Fibroblast of skin of scalp (primary cell): ENCODE measurements around the gene CCDC157.

Source experiments
- DNase-seq: peaks from one replicate; pipeline ENCODE4 v3.0.0-alpha.2; 2013

The CCDC157 gene

DNA sequence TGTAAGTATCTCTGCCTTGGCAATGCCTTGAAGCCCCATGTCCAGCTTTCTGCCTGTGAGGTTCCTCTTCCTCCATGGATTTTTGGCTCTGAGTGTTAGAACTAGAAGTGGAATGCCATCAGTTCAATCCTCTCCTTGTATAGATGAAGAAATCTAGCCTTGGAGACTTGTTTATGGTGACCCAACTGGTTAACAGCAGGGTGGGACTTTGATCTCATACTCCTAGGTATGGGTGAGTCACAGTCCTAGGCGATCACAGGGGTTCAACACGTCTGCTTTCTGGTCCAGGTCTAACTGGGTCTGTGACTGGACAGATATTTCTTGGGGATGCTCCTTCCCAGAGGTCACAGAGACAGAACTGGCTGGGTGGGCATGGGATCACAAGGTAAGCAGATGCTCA lies 59.6 kb downstream of the CCDC157 start:
- no peak for DNase-seq

DNA sequence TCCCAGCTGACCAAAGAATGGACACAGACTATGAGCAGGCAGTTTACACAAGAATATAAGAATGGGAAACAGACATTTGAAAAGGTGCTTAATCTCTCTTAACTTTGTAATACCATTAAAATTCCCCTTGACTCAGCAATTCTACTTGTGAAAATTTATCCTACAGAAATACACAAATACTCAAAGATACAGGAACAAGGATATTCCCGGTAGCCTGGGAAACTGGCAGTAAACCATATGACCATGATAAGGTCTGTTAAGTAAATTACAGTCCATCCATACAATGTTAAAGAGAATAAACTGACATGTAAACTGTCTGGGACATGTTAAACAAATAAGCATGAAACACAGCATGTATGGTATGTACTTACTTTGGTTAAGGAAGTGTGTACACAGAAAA lies 60.0 kb downstream of the CCDC157 start:
- DNase-seq: no peak

DNA sequence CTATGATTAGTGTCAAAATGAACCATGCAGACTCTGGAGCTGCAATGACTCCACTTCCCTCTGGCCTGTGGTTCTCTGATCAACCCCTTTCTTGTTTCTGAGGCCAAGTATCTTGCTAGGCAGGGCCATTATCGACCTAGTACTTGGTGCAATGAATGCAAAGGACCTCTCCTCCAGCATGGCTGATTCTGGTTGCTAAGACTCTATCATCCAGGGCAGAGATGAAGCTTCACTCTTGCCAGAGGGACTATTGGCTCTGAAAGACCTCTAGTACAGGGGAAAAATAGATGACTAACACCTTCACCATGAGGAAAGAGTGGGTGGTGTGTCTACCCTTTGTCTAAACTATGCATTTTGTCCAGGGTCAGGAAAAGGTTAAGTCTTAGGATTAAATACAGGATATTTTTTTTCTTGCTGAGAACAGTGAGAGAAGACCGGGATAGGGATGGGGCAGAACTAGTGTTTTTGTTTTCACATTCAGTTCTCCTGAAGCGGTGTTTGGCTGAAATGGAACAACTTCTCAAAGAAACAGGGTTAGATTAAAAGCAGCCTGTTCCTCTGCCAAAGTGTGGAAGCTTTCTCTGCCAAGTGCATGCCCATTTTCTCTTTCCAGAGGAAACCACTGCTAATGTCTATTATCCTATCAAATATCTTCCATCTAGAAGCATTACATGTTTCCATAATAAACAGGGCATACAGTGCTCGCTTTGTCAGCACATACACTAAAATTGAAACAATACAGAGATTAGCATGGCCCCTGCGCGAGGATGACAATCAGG lies 63.7 kb downstream of the CCDC157 start:
- peak; percentile 77 for DNase-seq

DNA sequence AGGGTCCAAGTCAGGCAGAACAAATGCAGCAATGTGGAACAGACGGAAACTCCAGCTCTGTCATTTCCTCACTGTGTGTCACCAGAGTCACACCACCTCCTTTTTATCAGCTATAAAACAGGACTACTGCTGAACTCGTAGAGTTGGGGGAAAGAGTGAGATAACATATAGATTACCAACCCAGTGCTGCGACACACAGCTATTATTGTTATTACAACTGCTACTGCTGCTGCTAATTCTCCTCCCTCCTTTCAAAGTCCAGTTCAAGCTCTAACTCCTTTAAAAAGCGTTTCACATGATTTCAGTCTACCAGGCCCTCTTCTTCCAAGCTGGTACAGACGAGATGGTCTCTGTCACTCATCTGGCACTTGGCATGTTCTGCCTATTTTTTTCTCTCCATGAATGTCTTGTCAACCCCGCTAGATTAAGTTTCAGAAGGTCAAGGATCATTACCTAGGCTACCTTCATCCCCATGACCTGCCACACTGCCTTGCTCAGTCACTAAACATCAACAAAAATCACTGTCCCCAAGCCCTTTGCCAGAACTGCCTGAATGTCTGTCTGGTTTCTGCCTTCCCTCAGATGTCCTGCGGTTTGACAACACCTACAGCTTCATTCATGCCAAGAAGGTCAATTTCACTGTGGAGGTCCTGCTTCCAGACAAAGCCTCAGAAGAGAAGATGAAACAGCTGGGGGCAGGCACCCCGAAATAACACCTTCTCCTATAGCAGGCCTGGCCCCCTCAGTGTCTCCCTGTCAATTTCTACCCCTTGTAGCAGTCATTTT lies 65.1 kb downstream of the CCDC157 start:
- no peak for DNase-seq

DNA sequence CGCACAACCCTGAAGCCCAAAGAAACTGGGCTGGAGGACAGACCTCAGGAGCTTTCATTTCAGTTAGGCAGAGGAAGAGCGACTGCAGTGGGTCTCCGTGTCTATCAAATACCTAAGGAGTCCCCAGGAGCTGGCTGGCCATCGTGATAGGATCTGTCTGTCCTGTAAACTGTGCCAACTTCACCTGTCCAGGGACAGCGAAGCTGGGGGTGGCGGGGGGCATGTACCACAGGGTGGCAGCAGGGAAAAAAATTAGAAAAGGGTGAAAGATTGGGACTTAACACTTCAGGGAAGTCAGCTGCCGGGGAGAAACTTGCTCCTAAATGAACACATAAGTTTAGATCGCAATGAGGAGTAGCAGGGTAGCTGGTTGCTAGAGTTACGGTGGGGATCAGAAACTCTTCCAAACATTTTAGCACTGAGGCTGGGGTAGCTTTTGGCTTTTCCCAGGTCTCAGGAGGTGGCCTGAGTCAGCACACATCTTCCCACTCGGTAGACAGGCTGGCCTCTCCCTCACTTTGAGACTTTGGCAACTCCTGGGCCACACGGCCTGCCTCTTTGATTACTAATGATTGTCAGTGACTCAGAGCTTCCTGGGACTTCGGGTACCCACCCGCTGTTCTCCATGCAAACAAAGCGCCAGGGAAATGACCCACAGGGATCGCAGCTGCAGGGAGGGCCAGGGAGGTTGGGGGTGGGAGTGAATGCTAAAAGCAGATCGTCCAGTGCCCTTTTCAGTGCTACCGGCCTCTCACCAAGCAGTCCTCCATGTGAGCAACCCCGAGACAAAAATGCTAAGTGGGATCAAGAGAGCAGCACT lies 65.9 kb downstream of the CCDC157 start:
- DNase-seq: peak; percentile 94

DNA sequence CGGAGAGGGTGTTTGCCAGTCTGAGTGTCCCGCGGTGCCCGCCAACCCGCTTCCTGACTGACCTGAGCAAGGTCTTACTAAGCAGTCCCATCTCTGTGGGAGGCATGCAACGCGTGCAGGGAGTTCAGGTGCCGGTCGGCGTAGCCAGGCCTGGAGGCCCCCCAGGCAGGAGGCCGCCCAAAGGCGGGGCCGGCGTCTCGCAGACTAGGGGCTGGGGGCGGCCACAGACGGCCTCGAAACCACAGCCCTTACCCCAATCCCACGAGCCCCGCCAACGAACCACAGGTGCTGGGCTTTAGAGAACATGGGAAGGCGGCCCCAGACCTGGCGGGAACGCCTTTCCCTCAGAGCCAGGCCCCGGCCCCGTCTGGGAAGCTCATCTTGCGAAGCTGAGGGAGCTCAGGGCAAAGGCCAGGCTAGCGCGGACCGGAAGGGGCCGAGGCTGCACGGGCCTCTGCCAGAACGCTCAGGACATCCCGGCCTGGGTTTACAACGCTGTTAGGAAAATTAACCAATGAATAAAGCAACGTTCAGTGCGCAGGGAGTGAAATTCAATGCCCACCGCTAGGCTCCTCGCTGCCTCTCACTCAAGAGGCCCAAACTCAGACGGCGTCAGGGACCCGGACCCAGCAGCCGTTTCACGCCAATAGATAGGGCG lies 66.6 kb downstream of the CCDC157 start:
- DNase-seq: no peak

DNA sequence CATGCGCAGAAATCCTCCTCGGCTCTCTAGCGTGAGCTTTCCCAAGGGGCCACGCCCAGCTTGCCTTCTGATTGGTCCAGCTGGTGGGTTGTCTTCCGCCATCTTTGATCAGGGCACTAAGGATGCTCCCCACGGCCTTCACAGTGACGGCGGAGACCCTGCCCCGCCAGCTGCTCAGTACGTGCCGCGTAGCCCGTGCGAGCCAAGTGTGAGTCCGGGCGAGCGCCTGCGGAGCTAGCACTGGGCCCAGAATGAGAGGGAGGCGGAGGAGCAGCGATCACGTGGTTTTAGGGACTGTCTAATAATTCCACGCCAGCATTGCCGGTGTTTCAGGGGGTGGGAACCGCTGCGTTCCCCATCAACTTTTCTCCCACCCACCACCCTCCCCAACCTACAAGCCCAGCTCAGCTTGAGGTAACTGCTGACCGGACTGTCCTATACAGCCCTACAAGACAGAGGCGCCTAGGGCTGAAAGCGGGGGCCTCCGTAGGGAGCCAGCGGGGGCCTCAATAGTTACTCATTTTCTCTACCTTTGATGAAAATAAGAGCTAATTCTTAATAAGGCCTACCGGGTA lies 67.2 kb downstream of the CCDC157 start:
- DNase-seq: peak; percentile 100

DNA sequence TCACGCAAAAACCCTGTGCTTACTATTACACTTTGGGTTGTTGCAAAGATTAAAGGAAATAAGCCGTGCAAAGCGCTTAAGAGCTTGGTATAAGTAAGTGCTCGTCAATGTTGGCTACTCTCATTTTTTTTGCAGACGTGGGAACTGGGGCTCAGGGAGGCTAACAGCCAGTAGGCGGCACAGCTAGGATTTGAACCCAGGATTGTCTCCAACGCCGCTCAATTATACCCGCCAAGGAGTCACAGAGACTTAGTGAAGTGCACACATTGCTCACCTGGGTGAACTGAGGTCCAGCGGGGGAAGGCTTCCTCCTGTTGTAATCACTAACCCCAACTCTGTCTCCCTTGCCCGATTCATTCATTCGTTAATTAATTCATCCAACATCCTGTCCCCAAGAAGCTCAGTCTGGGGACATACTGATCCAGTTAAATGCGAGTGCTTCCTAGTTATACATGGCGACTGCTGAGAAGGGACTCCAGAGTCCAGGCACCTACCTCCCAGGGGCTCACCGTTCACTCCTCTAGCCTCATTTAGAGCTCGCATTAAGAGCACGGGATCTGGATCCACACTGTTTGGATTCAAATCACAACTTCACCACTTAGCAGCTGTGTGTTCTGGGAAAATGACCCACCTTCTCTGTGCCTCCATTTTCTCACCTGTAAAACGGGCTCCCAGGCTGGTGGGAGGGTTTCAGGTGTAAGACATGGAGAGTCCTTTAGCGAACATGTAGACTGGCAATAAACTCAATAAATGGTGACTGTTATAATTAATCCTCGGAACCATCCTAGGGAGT lies 67.9 kb downstream of the CCDC157 start:
- peak; percentile 44 for DNase-seq

DNA sequence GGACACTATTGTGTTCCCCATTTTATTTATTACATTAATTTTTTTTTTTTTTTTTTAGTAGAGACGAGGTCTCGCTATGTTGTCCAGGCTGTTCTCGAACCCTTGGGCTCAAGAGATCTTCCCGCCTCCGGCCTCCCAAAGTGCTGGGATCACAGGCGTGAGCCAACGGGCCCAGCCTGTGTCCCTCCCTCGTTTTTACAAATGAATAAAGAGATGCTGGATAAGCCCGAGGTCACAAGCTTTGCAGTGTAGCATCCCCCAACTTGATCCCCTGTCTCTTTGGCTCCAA lies 68.5 kb downstream of the CCDC157 start:
- DNase-seq: no peak

DNA sequence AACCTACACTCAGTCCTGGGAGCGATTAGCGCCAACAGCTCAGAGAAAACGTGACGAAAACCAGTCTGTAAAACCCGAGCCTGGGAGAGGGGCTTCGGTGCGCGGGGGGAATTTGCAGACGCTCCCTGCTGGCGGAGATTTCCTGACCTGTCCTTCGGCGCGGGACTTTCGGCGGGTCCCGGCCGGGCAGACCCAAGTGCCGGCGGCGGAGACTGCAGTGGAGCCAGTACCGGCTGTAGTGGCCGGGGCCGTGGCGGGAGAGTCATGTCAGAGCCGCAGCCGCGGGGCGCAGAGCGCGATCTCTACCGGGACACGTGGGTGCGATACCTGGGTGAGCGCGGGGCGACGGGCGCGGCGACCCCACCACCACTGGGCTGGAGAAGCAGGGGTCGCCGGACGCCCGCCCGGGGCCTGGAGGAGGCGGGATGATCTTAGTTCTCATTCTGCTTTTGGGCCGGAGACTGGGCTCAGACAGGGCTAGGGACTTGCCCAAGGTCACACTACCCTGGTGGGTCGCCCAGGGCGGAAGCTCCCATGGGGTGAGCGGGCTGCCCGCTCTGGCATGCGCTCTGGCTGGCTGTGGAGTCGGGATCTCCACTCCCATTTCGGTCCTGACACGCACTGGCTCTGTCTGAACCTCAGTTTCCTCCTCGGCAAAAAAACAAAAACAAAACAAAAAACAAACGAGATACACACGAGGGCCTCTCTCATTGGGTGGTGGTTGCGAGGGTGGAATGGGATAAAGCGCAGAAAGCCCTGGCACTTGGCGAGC lies 69.0 kb downstream of the CCDC157 start, which contains the start of gene MTFP1:
Gene MTFP1 (plus strand): TSS at position 153 of the 772 bp plus-strand sequence. CDS start 112 bp downstream, at position 265.
- DNase-seq: peak; percentile 76
